Nephron (organoid): ENCODE results near the gene EIF6.
A peak's percentile ranks its signal among the peaks of the same experiment; 100 is the strongest.

ENCODE experiments used
- H3K27ac Mint-ChIP-seq, 3 experiments: 2 replicates each; pipeline ENCODE4 v1.8.0; 2020; ENCODE audit warnings: mixed read lengths in 3 of 3, mild to moderate bottlenecking in 2 of 3, moderate library complexity in 1 of 3
- H3K27me3 Mint-ChIP-seq: 2 replicates; pipeline ENCODE4 v1.8.0; 2021; ENCODE audit warnings: low read depth, mild to moderate bottlenecking, moderate library complexity, mixed read lengths
- H3K36me3 Mint-ChIP-seq: 2 replicates; pipeline ENCODE4 v1.8.0; 2020; ENCODE audit warnings: low read depth, mixed read lengths
- H3K4me1 Mint-ChIP-seq: 2 replicates; pipeline ENCODE4 v1.8.0; 2020; ENCODE audit warnings: mixed read lengths
- H3K4me3 Mint-ChIP-seq, 3 experiments: 2 replicates each; pipeline ENCODE4 v1.8.0; 2020; ENCODE audit warnings: mild to moderate bottlenecking in 3 of 3, mixed read lengths in 3 of 3, moderate library complexity in 2 of 3
- H3K9me3 Mint-ChIP-seq: 2 replicates; pipeline ENCODE4 v1.8.0; 2020; ENCODE audit warnings: mixed read lengths
- CTCF ChIP-seq, 3 experiments: fragments of 200-600 bp; sonication (generic); IDR thresholded peaks; one replicate each; pipeline ENCODE4 v1.5.0; 2021; ENCODE audit warnings: antibody characterized with exemption in 3 of 3; ENCODE audit not compliant: unreplicated experiment in 3 of 3

The EIF6 gene

GRCh38 chr20:35275741-35276251, 8.8 kb downstream of the EIF6 start:
- peak overlapping the region; percentile 96 to 97 (median 96) for H3K4me3 Mint-ChIP-seq
- H3K36me3 Mint-ChIP-seq = peaks cover 25% of the 10 kb centered on the region

GRCh38 chr20:35274172-35275092, 10.1 kb downstream of the EIF6 start:
- no peaks in the 10 kb centered on the region for H3K4me1 Mint-ChIP-seq
- H3K36me3 Mint-ChIP-seq = peaks cover 19% of the 10 kb centered on the region
- TF ChIP-seq CTCF (IDR thresholded peaks at IDR 0.05; ENCODE audit: unreplicated experiment in 3 of 3) = no peak
- H3K27me3 Mint-ChIP-seq = peaks cover 4% of the 10 kb centered on the region
- H3K27ac Mint-ChIP-seq = no peak overlapping the region
- no peaks in the 10 kb centered on the region for H3K9me3 Mint-ChIP-seq
- H3K4me3 Mint-ChIP-seq = peak overlapping the region in 1 of 3 experiments; percentile 19

More at GRCh38 chr20:35275741-35276251, 8.8 kb downstream of the EIF6 start:
- no peaks in the 10 kb centered on the region for H3K4me1 Mint-ChIP-seq
- H3K9me3 Mint-ChIP-seq = no peaks in the 10 kb centered on the region
- no peak for TF ChIP-seq CTCF (IDR thresholded peaks at IDR 0.05; ENCODE audit: unreplicated experiment in 3 of 3)
- no peak overlapping the region for H3K27ac Mint-ChIP-seq
- peaks cover 4% of the 10 kb centered on the region for H3K27me3 Mint-ChIP-seq

- H3K36me3 Mint-ChIP-seq = peaks cover 16% of the 10 kb centered on the region
- H3K27ac Mint-ChIP-seq = no peak overlapping the region
- H3K4me1 Mint-ChIP-seq = no peaks in the 10 kb centered on the region
- H3K27me3 Mint-ChIP-seq = peaks cover 4% of the 10 kb centered on the region
- no peaks in the 10 kb centered on the region for H3K9me3 Mint-ChIP-seq
- TF ChIP-seq CTCF (IDR thresholded peaks at IDR 0.05; ENCODE audit: unreplicated experiment in 3 of 3) = no peak
- no peak overlapping the region for H3K4me3 Mint-ChIP-seq
Measured at GRCh38 chr20:35273449-35274171, 11.0 kb downstream of the EIF6 start.

- no peak overlapping the region for H3K4me3 Mint-ChIP-seq
- no peak overlapping the region for H3K27ac Mint-ChIP-seq
- H3K36me3 Mint-ChIP-seq = peaks cover 10% of the 10 kb centered on the region
- no peak for TF ChIP-seq CTCF (IDR thresholded peaks at IDR 0.05; ENCODE audit: unreplicated experiment in 3 of 3)
- H3K9me3 Mint-ChIP-seq = no peaks in the 10 kb centered on the region
- H3K27me3 Mint-ChIP-seq = peaks cover 4% of the 10 kb centered on the region
- no peaks in the 10 kb centered on the region for H3K4me1 Mint-ChIP-seq
Measured at GRCh38 chr20:35271904-35272303, 12.7 kb downstream of the EIF6 start.

GRCh38 chr20:35271073-35271882, 13.3 kb downstream of the EIF6 start:
- Mint-ChIP-seq H3K27me3 (peaks cover 4% of the 10 kb centered on the region), H3K4me3 (no peak overlapping the region), H3K36me3 (peaks cover 10% of the 10 kb centered on the region), H3K4me1 (no peaks in the 10 kb centered on the region), H3K9me3 (no peaks in the 10 kb centered on the region), H3K27ac (peak overlapping the region in 1 of 3 experiments; percentile 51)
- no peak for TF ChIP-seq CTCF (IDR thresholded peaks at IDR 0.05; ENCODE audit: unreplicated experiment in 3 of 3)
